Body of pancreas (tissue), 4 donors: Measurements from ENCODE around the gene SIRPB2. TPM values are rescaled to one million over a fixed set of nuclear protein-coding genes. Genes with fewer than 3 reads are reported as not detected.

Source experiments
- ATAC-seq: fragments of 150-250 bp; one replicate; pipeline ENCODE4 v1.9.1; 2016
- DNase-seq, 4 donors: peaks; one replicate each; pipeline ENCODE4 v3.0.0-alpha.2; 2019
- H3K27ac ChIP-seq, 4 donors: fragments of 200-600 bp; sonication (generic); 1 replicate in 3 of 4; 2 replicates in 1 of 4; pipeline versions ENCODE4 v1.5.1 to v1.6.1; 2016 to 2019; ENCODE audit warnings: mild to moderate bottlenecking in 1 of 4, mixed read lengths in 1 of 4, moderate library complexity in 1 of 4
- H3K27me3 ChIP-seq, 2 donors: fragments of 200-600 bp; sonication (generic); one replicate each; pipeline ENCODE4 v1.6.0; 2016; ENCODE audit warnings: mild to moderate bottlenecking in 1 of 2
- H3K36me3 ChIP-seq, 2 donors: fragments of 200-600 bp; sonication (generic); replicated peaks in 1 of 2; 2 replicates each; pipeline ENCODE4 v1.5.1; 2016; ENCODE audit warnings: low read depth in 2 of 2; ENCODE audit not compliant: insufficient read depth in 1 of 2
- H3K4me1 ChIP-seq: fragments of 200-600 bp; sonication (generic); one replicate; pipeline ENCODE4 v1.6.0; 2016
- H3K4me3 ChIP-seq, 2 donors: fragments of 200-600 bp; sonication (generic); 1 replicate in 1 of 2; 2 replicates in 1 of 2; pipeline ENCODE4 v1.5.1; 2016 to 2019
- H3K9me3 ChIP-seq, 3 donors: fragments of 200-600 bp; sonication (generic); 1 replicate in 2 of 3; 2 replicates in 1 of 3; pipeline ENCODE4 v1.5.1; 2016
- POLR2A ChIP-seq, 3 donors: fragments of 450-650 bp; IDR thresholded peaks; one replicate each; pipeline ENCODE4 v1.6.1; 2016; ENCODE audit warnings: antibody characterized with exemption in 3 of 3, mild to moderate bottlenecking in 2 of 3
- WGBS, 2 donors: methylation state at CpG; one replicate each; pipeline ENCODE4 v1.1.5; 2017; 5-methylcytosine and 5-hydroxymethylcytosine counted together
- intact Hi-C: fragments of 100-400 bp; cut with DNase I; formaldehyde crosslinking; loops from one replicate; pipeline ENCODE4 v1.15.1; 2023
- total RNA-seq, 2 donors: library from RNA; depleted of rRNA; stranded (reverse); fragments of >200 nt; gene quantifications; one replicate each; pipeline ENCODE4 v1.1.0, GENCODE V29; 2016
- TF ChIP-seq, protein P1 (sequence below), 7 experiments: fragments of 450-650 bp in 4 of 7; fragments of 200-600 bp in 3 of 7; sonication (generic) in 3 of 7; IDR thresholded peaks; one replicate each; pipeline ENCODE4 v1.5.1; 2016 to 2019; ENCODE audit warnings: antibody characterized with exemption in 7 of 7

Gene SIRPB2
- total RNA-seq, 2 donors from 2014 or later: 0.33 to 2.3 TPM

DNA sequence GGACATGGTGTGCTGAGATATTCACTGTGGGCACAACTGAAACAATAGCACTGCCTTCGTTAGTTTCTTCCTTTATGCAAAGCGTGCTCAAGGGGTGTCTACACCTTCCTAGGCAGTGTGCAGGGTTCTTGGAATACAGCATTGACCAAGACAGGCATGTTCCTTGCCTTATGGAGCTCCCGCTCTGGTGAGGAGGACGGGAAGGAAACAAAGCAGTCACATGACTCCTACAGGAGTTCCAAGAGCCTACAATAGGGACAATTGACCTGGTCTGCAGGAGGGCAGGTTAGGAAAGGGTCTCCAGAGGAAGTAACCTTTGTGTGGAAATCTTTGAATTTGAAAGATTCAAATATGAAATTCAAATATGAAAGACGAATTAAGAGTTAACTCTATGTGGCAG, 25.8 kb upstream of the SIRPB2 start:
- H3K4me1 ChIP-seq: no peaks in the 10 kb centered on the region
- TF ChIP-seq, protein P1, sequence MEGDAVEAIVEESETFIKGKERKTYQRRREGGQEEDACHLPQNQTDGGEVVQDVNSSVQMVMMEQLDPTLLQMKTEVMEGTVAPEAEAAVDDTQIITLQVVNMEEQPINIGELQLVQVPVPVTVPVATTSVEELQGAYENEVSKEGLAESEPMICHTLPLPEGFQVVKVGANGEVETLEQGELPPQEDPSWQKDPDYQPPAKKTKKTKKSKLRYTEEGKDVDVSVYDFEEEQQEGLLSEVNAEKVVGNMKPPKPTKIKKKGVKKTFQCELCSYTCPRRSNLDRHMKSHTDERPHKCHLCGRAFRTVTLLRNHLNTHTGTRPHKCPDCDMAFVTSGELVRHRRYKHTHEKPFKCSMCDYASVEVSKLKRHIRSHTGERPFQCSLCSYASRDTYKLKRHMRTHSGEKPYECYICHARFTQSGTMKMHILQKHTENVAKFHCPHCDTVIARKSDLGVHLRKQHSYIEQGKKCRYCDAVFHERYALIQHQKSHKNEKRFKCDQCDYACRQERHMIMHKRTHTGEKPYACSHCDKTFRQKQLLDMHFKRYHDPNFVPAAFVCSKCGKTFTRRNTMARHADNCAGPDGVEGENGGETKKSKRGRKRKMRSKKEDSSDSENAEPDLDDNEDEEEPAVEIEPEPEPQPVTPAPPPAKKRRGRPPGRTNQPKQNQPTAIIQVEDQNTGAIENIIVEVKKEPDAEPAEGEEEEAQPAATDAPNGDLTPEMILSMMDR (IDR thresholded peaks at IDR 0.05): no peak
- no peak for TF ChIP-seq POLR2A (IDR thresholded peaks at IDR 0.05)
- H3K9me3 ChIP-seq: no peaks in the 10 kb centered on the region
- ATAC-seq: no peak
- intact Hi-C loops: no loop called here
- no peaks in the 10 kb centered on the region for H3K27me3 ChIP-seq
- H3K27ac ChIP-seq: no peak overlapping the region
- no peak overlapping the region for H3K4me3 ChIP-seq
- H3K36me3 ChIP-seq: no peaks in the 10 kb centered on the region
- no peak for DNase-seq
- WGBS, 2 donors: 53 to 67% methylated on average over 5 of the region's 5 CpGs

DNA sequence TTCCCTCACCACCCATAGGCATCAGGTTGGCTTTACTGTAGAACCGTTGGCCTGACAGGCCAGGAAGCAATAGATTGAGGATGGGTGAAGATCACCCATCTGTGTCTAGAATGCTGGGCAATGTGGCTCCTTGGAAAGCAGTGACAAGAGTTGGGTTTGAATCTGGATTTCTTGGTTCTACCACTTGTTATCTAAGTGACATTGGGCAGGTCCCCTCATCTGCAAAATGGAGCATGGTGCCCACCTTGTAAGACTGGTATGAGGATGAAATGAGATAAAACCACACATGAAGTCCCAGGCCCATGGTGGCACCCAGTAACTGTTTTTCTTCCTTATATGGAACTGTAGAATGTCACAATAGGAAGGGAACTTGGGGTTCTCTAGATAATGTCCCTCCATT, 22.6 kb upstream of the SIRPB2 start:
- Histone ChIP-seq H3K27ac (no peak overlapping the region), H3K27me3 (no peaks in the 10 kb centered on the region), H3K4me3 (no peak overlapping the region), H3K9me3 (no peaks in the 10 kb centered on the region), H3K4me1 (no peaks in the 10 kb centered on the region), H3K36me3 (no peaks in the 10 kb centered on the region)
- no peak for ATAC-seq
- WGBS, 2 donors: 50 to 56% methylated on average over 1 of the region's 1 CpG
- intact Hi-C loops: no loop called here
- no peak for DNase-seq
- TF ChIP-seq, protein P1 (IDR thresholded peaks at IDR 0.05): no peak
- TF ChIP-seq POLR2A (IDR thresholded peaks at IDR 0.05): no peak

DNA sequence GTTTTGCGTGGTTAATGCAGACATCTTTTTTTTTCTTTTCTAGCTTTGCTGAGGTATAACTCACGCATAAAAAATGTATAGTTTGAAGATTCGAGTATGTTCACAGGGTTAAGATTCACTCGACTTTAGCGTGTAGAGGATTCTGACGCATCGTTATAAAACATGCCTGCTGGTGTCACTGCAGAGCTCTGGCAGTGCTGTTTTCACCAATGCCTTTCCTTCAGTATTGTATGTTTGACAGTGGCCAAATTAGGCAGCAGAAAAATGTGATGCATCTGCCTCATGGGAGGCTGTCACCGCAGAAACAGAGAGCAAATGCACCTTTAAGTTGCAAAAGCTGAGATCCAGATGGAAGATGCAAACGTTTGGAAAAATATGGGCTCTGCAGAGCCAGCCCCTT, 18.0 kb upstream of the SIRPB2 start:
- intact Hi-C loops: no loop called here
- H3K27me3 ChIP-seq: no peaks in the 10 kb centered on the region
- TF ChIP-seq, protein P1 (IDR thresholded peaks at IDR 0.05): peak in 1 of 7 experiments; percentile 16
- no peak for TF ChIP-seq POLR2A (IDR thresholded peaks at IDR 0.05)
- 23 to 27% methylated on average over 9 of the region's 9 CpGs for WGBS, 2 donors
- no peak overlapping the region for H3K27ac ChIP-seq
- H3K4me1 ChIP-seq: no peaks in the 10 kb centered on the region
- no peaks in the 10 kb centered on the region for H3K36me3 ChIP-seq
- no peak for ATAC-seq
- H3K4me3 ChIP-seq: no peak overlapping the region
- no peak for DNase-seq
- no peaks in the 10 kb centered on the region for H3K9me3 ChIP-seq

DNA sequence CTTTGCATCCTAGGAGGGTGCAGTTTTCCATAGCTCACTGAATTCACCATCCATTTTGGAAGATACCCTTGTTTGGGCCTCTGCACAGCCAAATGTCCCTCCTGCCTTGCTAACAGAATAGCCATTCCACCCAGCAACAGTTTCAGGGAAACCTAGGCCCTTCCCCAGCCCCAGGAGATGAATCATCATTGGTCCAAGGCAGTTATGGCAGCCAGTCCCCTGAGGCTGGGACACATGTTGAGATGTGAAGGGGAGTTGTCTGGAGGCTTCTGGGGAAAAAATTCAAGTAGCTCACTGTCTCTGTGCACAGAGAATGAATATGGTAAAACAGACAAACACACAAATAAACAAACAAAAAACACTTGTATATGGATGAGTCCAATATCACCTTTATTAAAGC, 17.4 kb upstream of the SIRPB2 start:
- Histone ChIP-seq H3K36me3 (no peaks in the 10 kb centered on the region), H3K4me3 (no peak overlapping the region), H3K9me3 (no peaks in the 10 kb centered on the region), H3K4me1 (no peaks in the 10 kb centered on the region), H3K27ac (no peak overlapping the region), H3K27me3 (no peaks in the 10 kb centered on the region)
- intact Hi-C loops: no loop called here
- DNase-seq: no peak
- ATAC-seq: no peak
- TF ChIP-seq, protein P1 (IDR thresholded peaks at IDR 0.05): no peak
- TF ChIP-seq POLR2A (IDR thresholded peaks at IDR 0.05): no peak

DNA sequence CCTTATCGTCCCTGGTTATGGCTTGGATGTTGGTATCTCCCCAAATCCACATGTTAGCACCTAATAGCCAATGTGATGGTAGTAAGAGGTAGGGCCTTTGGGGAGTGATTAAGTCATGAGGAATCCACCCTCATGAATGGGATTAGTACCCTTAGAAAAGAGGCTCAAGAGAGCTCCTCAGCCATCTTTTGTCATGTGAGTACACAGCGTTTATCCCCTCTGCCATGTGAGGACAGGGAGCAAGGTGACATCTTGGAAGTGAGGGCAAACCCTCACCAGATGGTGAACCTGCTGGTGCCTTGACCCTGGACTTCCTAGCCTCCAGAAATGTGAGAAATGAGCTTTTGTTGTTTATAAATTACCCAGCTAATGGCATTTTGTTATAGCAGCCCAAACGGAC, 16.1 kb upstream of the SIRPB2 start:
- H3K27me3 ChIP-seq: no peaks in the 10 kb centered on the region

More for the DNA sequence above, 16.1 kb upstream of the SIRPB2 start:
- no peak overlapping the region for H3K27ac ChIP-seq
- DNase-seq (no peak), ATAC-seq (no peak)
- TF ChIP-seq POLR2A (IDR thresholded peaks at IDR 0.05): no peak
- TF ChIP-seq, protein P1 (IDR thresholded peaks at IDR 0.05): no peak
- H3K4me1 ChIP-seq: no peaks in the 10 kb centered on the region
- no peak overlapping the region for H3K4me3 ChIP-seq
- intact Hi-C loops: no loop called here
- WGBS, 2 donors: 53 to 61% methylated on average over 3 of the region's 3 CpGs
- no peaks in the 10 kb centered on the region for H3K9me3 ChIP-seq
- no peaks in the 10 kb centered on the region for H3K36me3 ChIP-seq
